Panc1 (cell line): ENCODE data around the gene KRTAP19-6. TPM values are rescaled to one million over a fixed set of nuclear protein-coding genes. Genes with fewer than 3 reads are reported as not detected.
A peak's percentile ranks its signal among the peaks of the same experiment; 100 is the strongest.
"Not testable (repeated sequence)": the region's sequence is repeated elsewhere in the genome, so short reads cannot be mapped to it uniquely, and the experiment has no call there.

Experiments
- ATAC-seq: fragments of 200-7000 bp; cut with Tn5 transposase; 2 replicates; pipeline ENCODE4 v1.9.1; 2020; ENCODE audit warnings: mild to moderate bottlenecking, moderate library complexity
- BruUV-seq: library from RNA; stranded (reverse); fragments of 400-500 nt; replicated peaks from 2 replicates; lab custom pipeline; 2021; lab: Mats Ljungman, UMichigan
- CTCF ChIA-PET: fragments of 300-600 bp; sonication (Branson Sonifier 250); formaldehyde crosslinking; loops from one replicate; lab custom pipeline; 2022; ENCODE audit warnings: antibody characterized with exemption; lab: Charles Lee
- POLR2A ChIA-PET: fragments of 300-600 bp; sonication (Branson Sonifier 250); formaldehyde crosslinking; loops from one replicate; lab custom pipeline; 2022; ENCODE audit warnings: antibody characterized with exemption; lab: Charles Lee
- DNase-seq: peaks from one replicate; pipeline ENCODE4 v3.0.0-alpha.2; 2010; ENCODE audit warnings: low read depth, low spot score
- H3K27ac ChIP-seq: 2 replicates; pipeline ENCODE4 v1.5.1; 2011; ENCODE audit warnings: mild to moderate bottlenecking, low read length, inconsistent platforms
- H3K27me3 ChIP-seq: fragments of 200-500 bp; sonication (Bioruptor generic); 2 replicates; pipeline ENCODE4 v1.6.0; 2014; ENCODE audit warnings: low read length, inconsistent platforms; ENCODE audit not compliant: control insufficient read depth, insufficient read depth
- H3K36me3 ChIP-seq: fragments of 200-500 bp; sonication (Bioruptor generic); 2 replicates; pipeline ENCODE4 v1.5.1; 2014; ENCODE audit warnings: inconsistent platforms, mild to moderate bottlenecking, low read length, moderate library complexity; ENCODE audit not compliant: control insufficient read depth, insufficient read depth
- H3K4me1 ChIP-seq: 2 replicates; pipeline ENCODE4 v1.5.1; 2011; ENCODE audit warnings: inconsistent platforms, mild to moderate bottlenecking, low read length, moderate library complexity; ENCODE audit not compliant: control insufficient read depth, insufficient read depth
- H3K4me3 ChIP-seq, 2 experiments: 2 replicates each; pipeline ENCODE4 v1.5.1; 2011 to 2012; ENCODE audit warnings: low read depth in 2 of 2, low read length in 2 of 2, mild to moderate bottlenecking in 2 of 2, inconsistent platforms in 1 of 2, moderate library complexity in 1 of 2
- H3K9me3 ChIP-seq: fragments of 200-500 bp; sonication (Bioruptor generic); 2 replicates; pipeline ENCODE4 v1.5.1; 2014; ENCODE audit warnings: low read depth, mild to moderate bottlenecking, inconsistent platforms, low read length, moderate library complexity; ENCODE audit not compliant: control insufficient read depth, insufficient read depth
- CTCF ChIP-seq: fragments of 450-650 bp; IDR thresholded peaks from 2 replicates; pipeline ENCODE4 v1.5.1; 2017; ENCODE audit warnings: mild to moderate bottlenecking
- POLR2AphosphoS5 ChIP-seq: IDR thresholded peaks from 2 replicates; pipeline ENCODE4 v1.6.1; 2012; ENCODE audit warnings: mild to moderate bottlenecking, low read depth, low read length, moderate library complexity
- REST ChIP-seq, 2 experiments: IDR thresholded peaks; 2 replicates each; pipeline ENCODE4 v1.6.1; 2011 to 2012; ENCODE audit warnings: low read depth in 2 of 2, control low read depth in 1 of 2, low read length in 1 of 2, mild to moderate bottlenecking in 1 of 2, moderate library complexity in 1 of 2; ENCODE audit not compliant: insufficient read depth in 1 of 2
- SIN3A ChIP-seq: IDR thresholded peaks from 2 replicates; pipeline ENCODE4 v1.6.1; 2012; ENCODE audit warnings: low read depth, mild to moderate bottlenecking, low read length, moderate library complexity, borderline replicate concordance; ENCODE audit not compliant: insufficient read depth
- TCF7L2 ChIP-seq: IDR thresholded peaks from 2 replicates; pipeline ENCODE4 v1.6.1; 2011; ENCODE audit warnings: mild to moderate bottlenecking, low read depth, low read length, inconsistent platforms
- in situ Hi-C: cut with HindIII; loops from 2 replicates; pipeline ENCODE4 v1.10.0; 2016; ENCODE audit warnings: low sequenced_read_pairs, low pct_unique_long_range_greater_than_20kb
- intact Hi-C: fragments of 100-400 bp; cut with micrococcal nuclease; formaldehyde crosslinking; loops from one replicate; pipeline ENCODE4 v1.10.0; 2022; ENCODE audit not compliant: unreplicated experiment
- total RNA-seq: library from RNA; stranded (reverse); gene quantifications from one replicate; pipeline ENCODE4 v1.2.1, GENCODE V29; 2021; ENCODE audit not compliant: unreplicated experiment

KRTAP19-6 gene
- total RNA-seq, 1 experiment from 2014 or later: not detected

- H3K4me1 ChIP-seq, POLR2A ChIA-PET, ATAC-seq, CTCF ChIA-PET, BruUV-seq, H3K27me3 ChIP-seq, DNase-seq, intact Hi-C loops, H3K27ac ChIP-seq, H3K4me3 ChIP-seq, in situ Hi-C loops, H3K36me3 ChIP-seq, H3K9me3 ChIP-seq: not testable (repeated sequence)
- TF ChIP-seq CTCF: peak; percentile 19; the same call in 1 of the 2 replicates
Measured at GRCh38 chr21:30505621-30506205, 36.0 kb downstream of the KRTAP19-6 start.

- intact Hi-C loops (no loop called here), in situ Hi-C loops (no loop called here)
- no TSS peak for BruUV-seq
- no peak within 1 kb of the TSS for H3K27ac ChIP-seq
- no peaks in the 10 kb centered on the region for H3K9me3 ChIP-seq
- ChIA-PET CTCF (no interaction called here), POLR2A (no interaction called here)
- no peaks in the 10 kb centered on the region for H3K36me3 ChIP-seq
- no peaks in the 10 kb centered on the region for H3K4me1 ChIP-seq
- no peaks in the 10 kb centered on the region for H3K27me3 ChIP-seq
- no peak for ATAC-seq
- H3K4me3 ChIP-seq: no peak within 1 kb of the TSS
- TF ChIP-seq SIN3A (no peak), CTCF (no peak), POLR2AphosphoS5 (no peak), TCF7L2 (no peak), REST (IDR thresholded peaks at IDR 0.05; ENCODE audit: insufficient read depth in 1 of 2, low read depth in 2 of 2, low read length in 1 of 2) (no peak)
- no peak for DNase-seq
Measured at GRCh38 chr21:30502041-30502440, 39.6 kb downstream of the KRTAP19-6 start, which contains the start of gene KRTAP19-5. KRTAP19-5 (minus strand) TSS chr21:30502141; CDS start chr21:30502090, 51 bp downstream.
